ENCODE results near the gene ELMOD1. TPM values are rescaled to one million over a fixed set of nuclear protein-coding genes. Genes with fewer than 3 reads are reported as not detected.

ELMOD1 gene
- total and polyA plus RNA-seq, 2 donors: 0.05 to 0.34 TPM

GRCh38 chr11:107702109-107702660 is 111.2 kb downstream of the ELMOD1 start:
- 89% methylated on average over 7 of the region's 7 CpGs for WGBS
- DNase-seq (ENCODE audit: low read depth in 6 of 9, low spot score in 9 of 9): no peak

GRCh38 chr11:107702723-107703122 is 111.8 kb downstream of the ELMOD1 start:
- Histone ChIP-seq H3K27me3 (ENCODE audit: control insufficient read depth in 2 of 2, insufficient read depth in 1 of 2, low read length in 1 of 2) (no peaks in the 10 kb centered on the region), H3K9me3 (ENCODE audit: control insufficient read depth in 2 of 2, insufficient read depth in 1 of 2, low read length in 1 of 2) (no peaks in the 10 kb centered on the region), H3K36me3 (ENCODE audit: control insufficient read depth in 2 of 2, insufficient read depth in 2 of 2, low read length in 1 of 2) (no peaks in the 10 kb centered on the region), H3K4me1 (ENCODE audit: control insufficient read depth in 2 of 2, insufficient read depth in 2 of 2, low read length in 2 of 2) (no peaks in the 10 kb centered on the region), H3K4me3 (ENCODE audit: low read length in 2 of 2) (no peak overlapping the region), H3K27ac (ENCODE audit: low read depth in 1 of 2, low read length in 1 of 2) (no peak overlapping the region)
- DNase-seq (ENCODE audit: low read depth in 6 of 9, low spot score in 9 of 9): no peak
- WGBS: 86% methylated on average over 2 of the region's 2 CpGs

More at GRCh38 chr11:107702109-107702660, 111.2 kb downstream of the ELMOD1 start:
- Histone ChIP-seq H3K27me3 (ENCODE audit: control insufficient read depth in 2 of 2, insufficient read depth in 1 of 2, low read length in 1 of 2) (no peaks in the 10 kb centered on the region), H3K9me3 (ENCODE audit: control insufficient read depth in 2 of 2, insufficient read depth in 1 of 2, low read length in 1 of 2) (no peaks in the 10 kb centered on the region), H3K36me3 (ENCODE audit: control insufficient read depth in 2 of 2, insufficient read depth in 2 of 2, low read length in 1 of 2) (no peaks in the 10 kb centered on the region), H3K27ac (ENCODE audit: low read depth in 1 of 2, low read length in 1 of 2) (no peak overlapping the region), H3K4me1 (ENCODE audit: control insufficient read depth in 2 of 2, insufficient read depth in 2 of 2, low read length in 2 of 2) (no peaks in the 10 kb centered on the region), H3K4me3 (ENCODE audit: low read length in 2 of 2) (no peak overlapping the region)

DNA sequence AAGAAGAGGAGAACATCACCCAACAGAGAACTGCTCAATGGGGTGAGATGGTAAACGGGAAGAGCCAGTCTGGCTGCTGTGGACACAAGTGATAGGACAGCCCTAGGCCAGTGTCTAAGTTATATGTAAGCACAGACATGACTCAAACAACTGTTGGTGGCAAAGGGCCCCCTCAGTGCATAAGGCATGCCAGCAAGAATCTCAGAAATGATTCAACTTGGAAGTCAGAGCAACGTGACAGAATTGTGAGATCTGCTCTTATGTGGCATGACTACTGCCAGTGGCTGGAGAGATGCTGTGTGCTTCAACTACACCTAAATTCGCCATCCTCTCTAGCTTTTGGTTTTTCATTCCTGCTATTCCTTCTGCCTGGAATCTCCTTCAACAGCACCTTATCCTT is 113.5 kb downstream of the ELMOD1 start:
- no peak for DNase-seq (ENCODE audit: low read depth in 6 of 9, low spot score in 9 of 9)
- WGBS: 91% methylated on average over 3 of the region's 3 CpGs
- Histone ChIP-seq H3K27ac (ENCODE audit: low read depth in 1 of 2, low read length in 1 of 2) (no peak overlapping the region), H3K36me3 (ENCODE audit: control insufficient read depth in 2 of 2, insufficient read depth in 2 of 2, low read length in 1 of 2) (no peaks in the 10 kb centered on the region), H3K9me3 (ENCODE audit: control insufficient read depth in 2 of 2, insufficient read depth in 1 of 2, low read length in 1 of 2) (no peaks in the 10 kb centered on the region), H3K4me3 (ENCODE audit: low read length in 2 of 2) (no peak overlapping the region), H3K27me3 (ENCODE audit: control insufficient read depth in 2 of 2, insufficient read depth in 1 of 2, low read length in 1 of 2) (no peaks in the 10 kb centered on the region), H3K4me1 (ENCODE audit: control insufficient read depth in 2 of 2, insufficient read depth in 2 of 2, low read length in 2 of 2) (no peaks in the 10 kb centered on the region)

- H3K4me1 ChIP-seq (ENCODE audit: control insufficient read depth in 2 of 2, insufficient read depth in 2 of 2, low read length in 2 of 2): no peaks in the 10 kb centered on the region
Measured at GRCh38 chr11:107705027-107705426, 114.1 kb downstream of the ELMOD1 start.

GRCh38 chr11:107706531-107706930 is 115.6 kb downstream of the ELMOD1 start:
- no peaks in the 10 kb centered on the region for H3K4me1 ChIP-seq (ENCODE audit: control insufficient read depth in 2 of 2, insufficient read depth in 2 of 2, low read length in 2 of 2)
- no peak for DNase-seq (ENCODE audit: low read depth in 6 of 9, low spot score in 9 of 9)
- H3K4me3 ChIP-seq (ENCODE audit: low read length in 2 of 2): no peak overlapping the region
- no peaks in the 10 kb centered on the region for H3K27me3 ChIP-seq (ENCODE audit: control insufficient read depth in 2 of 2, insufficient read depth in 1 of 2, low read length in 1 of 2)
- H3K27ac ChIP-seq (ENCODE audit: low read depth in 1 of 2, low read length in 1 of 2): no peak overlapping the region
- H3K9me3 ChIP-seq (ENCODE audit: control insufficient read depth in 2 of 2, insufficient read depth in 1 of 2, low read length in 1 of 2): no peaks in the 10 kb centered on the region
- no peaks in the 10 kb centered on the region for H3K36me3 ChIP-seq (ENCODE audit: control insufficient read depth in 2 of 2, insufficient read depth in 2 of 2, low read length in 1 of 2)
- WGBS: 78% methylated on average over 2 of the region's 2 CpGs

More at GRCh38 chr11:107705027-107705426, 114.1 kb downstream of the ELMOD1 start:
- no peak overlapping the region for H3K4me3 ChIP-seq (ENCODE audit: low read length in 2 of 2)
- no peaks in the 10 kb centered on the region for H3K27me3 ChIP-seq (ENCODE audit: control insufficient read depth in 2 of 2, insufficient read depth in 1 of 2, low read length in 1 of 2)
- H3K9me3 ChIP-seq (ENCODE audit: control insufficient read depth in 2 of 2, insufficient read depth in 1 of 2, low read length in 1 of 2): no peaks in the 10 kb centered on the region
- DNase-seq (ENCODE audit: low read depth in 6 of 9, low spot score in 9 of 9): no peak
- WGBS: 89% methylated on average over 2 of the region's 2 CpGs
- H3K36me3 ChIP-seq (ENCODE audit: control insufficient read depth in 2 of 2, insufficient read depth in 2 of 2, low read length in 1 of 2): no peaks in the 10 kb centered on the region
- H3K27ac ChIP-seq (ENCODE audit: low read depth in 1 of 2, low read length in 1 of 2): no peak overlapping the region

DNA sequence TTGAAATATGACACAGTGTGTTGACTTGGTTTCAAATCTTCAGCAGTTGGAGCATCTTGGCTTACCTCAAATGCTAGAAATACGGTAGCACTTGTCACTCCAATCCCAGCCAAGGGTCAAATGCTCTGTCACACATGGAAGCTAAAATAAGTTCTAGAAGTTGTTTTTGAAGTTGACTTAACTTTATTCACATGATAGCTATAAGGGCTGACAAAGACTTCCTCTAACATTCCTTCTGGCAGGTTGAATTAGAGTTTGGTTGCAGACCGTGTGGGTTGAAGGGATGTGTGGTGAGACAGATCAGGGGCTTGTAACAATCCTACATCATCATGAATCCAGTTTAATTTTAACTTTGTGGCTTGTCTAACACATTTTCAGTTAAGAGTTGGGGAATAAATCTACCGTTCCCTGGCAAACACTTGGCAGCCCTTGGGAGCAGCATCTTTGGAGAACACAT is 116.3 kb downstream of the ELMOD1 start:
- Histone ChIP-seq H3K4me3 (ENCODE audit: low read length in 2 of 2) (no peak overlapping the region), H3K9me3 (ENCODE audit: control insufficient read depth in 2 of 2, insufficient read depth in 1 of 2, low read length in 1 of 2) (no peaks in the 10 kb centered on the region), H3K36me3 (ENCODE audit: control insufficient read depth in 2 of 2, insufficient read depth in 2 of 2, low read length in 1 of 2) (no peaks in the 10 kb centered on the region), H3K27me3 (ENCODE audit: control insufficient read depth in 2 of 2, insufficient read depth in 1 of 2, low read length in 1 of 2) (no peaks in the 10 kb centered on the region), H3K27ac (ENCODE audit: low read depth in 1 of 2, low read length in 1 of 2) (no peak overlapping the region), H3K4me1 (ENCODE audit: control insufficient read depth in 2 of 2, insufficient read depth in 2 of 2, low read length in 2 of 2) (no peaks in the 10 kb centered on the region)
- 84% methylated on average over 3 of the region's 3 CpGs for WGBS
- no peak for DNase-seq (ENCODE audit: low read depth in 6 of 9, low spot score in 9 of 9)

DNA sequence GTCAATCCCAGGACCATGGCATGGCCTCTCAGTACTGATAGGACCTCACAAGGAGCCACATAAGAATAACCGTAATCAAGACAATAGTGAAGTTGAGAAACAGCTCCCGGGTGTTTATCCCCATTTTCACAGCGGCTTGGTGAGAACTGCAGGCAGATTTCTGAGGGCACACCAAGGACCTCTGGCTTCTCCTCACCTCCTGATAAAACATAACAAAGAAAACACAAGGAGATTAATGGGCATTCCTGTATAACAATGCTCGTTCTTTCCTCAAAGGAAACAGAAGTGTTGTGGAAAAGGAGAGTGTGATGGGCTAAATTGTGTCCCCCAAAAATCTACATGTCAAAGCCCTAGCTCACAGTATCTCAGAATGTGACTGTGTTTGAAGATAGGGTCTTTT is 116.9 kb downstream of the ELMOD1 start:
- no peaks in the 10 kb centered on the region for H3K4me1 ChIP-seq (ENCODE audit: control insufficient read depth in 2 of 2, insufficient read depth in 2 of 2, low read length in 2 of 2)
- no peaks in the 10 kb centered on the region for H3K36me3 ChIP-seq (ENCODE audit: control insufficient read depth in 2 of 2, insufficient read depth in 2 of 2, low read length in 1 of 2)
- no peaks in the 10 kb centered on the region for H3K27me3 ChIP-seq (ENCODE audit: control insufficient read depth in 2 of 2, insufficient read depth in 1 of 2, low read length in 1 of 2)
- H3K27ac ChIP-seq (ENCODE audit: low read depth in 1 of 2, low read length in 1 of 2): no peak overlapping the region
- DNase-seq (ENCODE audit: low read depth in 6 of 9, low spot score in 9 of 9): no peak
- no peaks in the 10 kb centered on the region for H3K9me3 ChIP-seq (ENCODE audit: control insufficient read depth in 2 of 2, insufficient read depth in 1 of 2, low read length in 1 of 2)
- H3K4me3 ChIP-seq (ENCODE audit: low read length in 2 of 2): no peak overlapping the region
- 46% methylated on average over 4 of the region's 4 CpGs for WGBS

- H3K36me3 ChIP-seq (ENCODE audit: control insufficient read depth in 2 of 2, insufficient read depth in 2 of 2, low read length in 1 of 2): no peaks in the 10 kb centered on the region
- H3K4me3 ChIP-seq (ENCODE audit: low read length in 2 of 2): no peak overlapping the region
- no peak overlapping the region for H3K27ac ChIP-seq (ENCODE audit: low read depth in 1 of 2, low read length in 1 of 2)
- H3K27me3 ChIP-seq (ENCODE audit: control insufficient read depth in 2 of 2, insufficient read depth in 1 of 2, low read length in 1 of 2): no peaks in the 10 kb centered on the region
- no peak for DNase-seq (ENCODE audit: low read depth in 6 of 9, low spot score in 9 of 9)
- WGBS: 92% methylated on average over 3 of the region's 3 CpGs
- no peaks in the 10 kb centered on the region for H3K4me1 ChIP-seq (ENCODE audit: control insufficient read depth in 2 of 2, insufficient read depth in 2 of 2, low read length in 2 of 2)
- no peaks in the 10 kb centered on the region for H3K9me3 ChIP-seq (ENCODE audit: control insufficient read depth in 2 of 2, insufficient read depth in 1 of 2, low read length in 1 of 2)
Measured at GRCh38 chr11:107708792-107709191, 117.8 kb downstream of the ELMOD1 start.

- 95% methylated on average over 1 of the region's 1 CpG for WGBS
Measured at GRCh38 chr11:107710301-107710700, 119.4 kb downstream of the ELMOD1 start.

More at GRCh38 chr11:107710301-107710700, 119.4 kb downstream of the ELMOD1 start:
- Histone ChIP-seq H3K4me1 (ENCODE audit: control insufficient read depth in 2 of 2, insufficient read depth in 2 of 2, low read length in 2 of 2) (no peaks in the 10 kb centered on the region), H3K9me3 (ENCODE audit: control insufficient read depth in 2 of 2, insufficient read depth in 1 of 2, low read length in 1 of 2) (no peaks in the 10 kb centered on the region), H3K27ac (ENCODE audit: low read depth in 1 of 2, low read length in 1 of 2) (no peak overlapping the region), H3K36me3 (ENCODE audit: control insufficient read depth in 2 of 2, insufficient read depth in 2 of 2, low read length in 1 of 2) (no peaks in the 10 kb centered on the region), H3K4me3 (ENCODE audit: low read length in 2 of 2) (no peak overlapping the region), H3K27me3 (ENCODE audit: control insufficient read depth in 2 of 2, insufficient read depth in 1 of 2, low read length in 1 of 2) (no peaks in the 10 kb centered on the region)
- no peak for DNase-seq (ENCODE audit: low read depth in 6 of 9, low spot score in 9 of 9)

All from thymus (tissue), 11 donors.